Measurements from ENCODE around the gene ZNRF3. TPM values are rescaled to one million over a fixed set of nuclear protein-coding genes. Genes with fewer than 3 reads are reported as not detected.

Gene ZNRF3
- 10 to 100 TPM; 17.2 to 22.8 (median 19.5) TPM for total RNA-seq

- 0 to 2% methylated on average over 72 to 74 of the region's 85 CpGs for WGBS, 2 donors
- H3K4me3 ChIP-seq (ENCODE audit: low read depth, poor library complexity, severe bottlenecking), result peak within 1 kb of the TSS; percentile 54
- intact Hi-C loops (cut with DNase I; ENCODE audit: low total_unique reads), result no loop called here
- peak; percentile 87 to 98 for DNase-seq (ENCODE audit: low spot score in 2 of 2)
- TF ChIP-seq CTCF (IDR thresholded peaks at IDR 0.05), result no peak
- TF ChIP-seq POLR2A (IDR thresholded peaks at IDR 0.05), result no peak
Observed at GRCh38 chr22:28882878-28883656, at the start of gene ZNRF3. Gene ZNRF3, plus strand, starts transcription at chr22:28883572. Its CDS starts 195 bp downstream, at chr22:28883767.

- TF ChIP-seq POLR2A (IDR thresholded peaks at IDR 0.05), result no peak
- TF ChIP-seq CTCF (IDR thresholded peaks at IDR 0.05), result no peak
- intact Hi-C loops (cut with DNase I; ENCODE audit: low total_unique reads), result no loop called here
- no peak overlapping the region for H3K4me3 ChIP-seq (ENCODE audit: low read depth, poor library complexity, severe bottlenecking)
- DNase-seq (ENCODE audit: low spot score in 2 of 2), result no peak
- WGBS, 2 donors, result 76 to 79% methylated on average over 11 of the region's 11 CpGs
Observed at GRCh38 chr22:28835630-28836189, 47.7 kb upstream of the ZNRF3 start.

GRCh38 chr22:28837640-28838039, 45.7 kb upstream of the ZNRF3 start:
- intact Hi-C loops (cut with DNase I; ENCODE audit: low total_unique reads), result no loop called here
- DNase-seq (ENCODE audit: low spot score in 2 of 2), result no peak
- TF ChIP-seq POLR2A (IDR thresholded peaks at IDR 0.05) (no peak), CTCF (IDR thresholded peaks at IDR 0.05) (no peak)
- H3K4me3 ChIP-seq (ENCODE audit: low read depth, poor library complexity, severe bottlenecking), result no peak overlapping the region
- WGBS, 2 donors, result 89 to 96% methylated on average over 6 of the region's 6 CpGs

GRCh38 chr22:28838971-28839370, 44.4 kb upstream of the ZNRF3 start:
- intact Hi-C loops (cut with DNase I; ENCODE audit: low total_unique reads), result no loop called here
- 74 to 83% methylated on average over 5 of the region's 5 CpGs for WGBS, 2 donors
- TF ChIP-seq CTCF (IDR thresholded peaks at IDR 0.05), result no peak
- no peak for TF ChIP-seq POLR2A (IDR thresholded peaks at IDR 0.05)
- H3K4me3 ChIP-seq (ENCODE audit: low read depth, poor library complexity, severe bottlenecking), result no peak overlapping the region
- DNase-seq (ENCODE audit: low spot score in 2 of 2), result no peak

- DNase-seq (ENCODE audit: low spot score in 2 of 2), result no peak
- WGBS, 2 donors, result 84 to 85% methylated on average over 5 of the region's 5 CpGs
- no peak for TF ChIP-seq POLR2A (IDR thresholded peaks at IDR 0.05)
- TF ChIP-seq CTCF (IDR thresholded peaks at IDR 0.05), result no peak
- no peak overlapping the region for H3K4me3 ChIP-seq (ENCODE audit: low read depth, poor library complexity, severe bottlenecking)
- intact Hi-C loops (cut with DNase I; ENCODE audit: low total_unique reads), result loop anchor here (10.0 kb wide), 1 partner anchor 314 kb away; no protein-coding TSS in a partner anchor
Observed at GRCh38 chr22:28841111-28841510, 42.3 kb upstream of the ZNRF3 start.
